Esophagus squamous epithelium (tissue), 4 donors: ENCODE data around the gene RRP9.
A peak's percentile ranks its signal among the peaks of the same experiment; 100 is the strongest.

ENCODE experiments used
- POLR2A ChIP-seq, 4 donors: fragments of 450-650 bp; IDR thresholded peaks; one replicate each; pipeline ENCODE4 v1.6.1; 2017; ENCODE audit warnings: antibody characterized with exemption in 4 of 4, mild to moderate bottlenecking in 4 of 4, moderate library complexity in 3 of 4
- TF ChIP-seq, protein P1 (sequence below), 6 experiments: fragments of 450-650 bp in 4 of 6; fragments of 200-600 bp in 2 of 6; sonication (generic) in 2 of 6; IDR thresholded peaks; one replicate each; pipeline ENCODE4 v1.5.1; 2016 to 2019; ENCODE audit warnings: antibody characterized with exemption in 6 of 6, mild to moderate bottlenecking in 4 of 6, moderate library complexity in 4 of 6

DNA sequence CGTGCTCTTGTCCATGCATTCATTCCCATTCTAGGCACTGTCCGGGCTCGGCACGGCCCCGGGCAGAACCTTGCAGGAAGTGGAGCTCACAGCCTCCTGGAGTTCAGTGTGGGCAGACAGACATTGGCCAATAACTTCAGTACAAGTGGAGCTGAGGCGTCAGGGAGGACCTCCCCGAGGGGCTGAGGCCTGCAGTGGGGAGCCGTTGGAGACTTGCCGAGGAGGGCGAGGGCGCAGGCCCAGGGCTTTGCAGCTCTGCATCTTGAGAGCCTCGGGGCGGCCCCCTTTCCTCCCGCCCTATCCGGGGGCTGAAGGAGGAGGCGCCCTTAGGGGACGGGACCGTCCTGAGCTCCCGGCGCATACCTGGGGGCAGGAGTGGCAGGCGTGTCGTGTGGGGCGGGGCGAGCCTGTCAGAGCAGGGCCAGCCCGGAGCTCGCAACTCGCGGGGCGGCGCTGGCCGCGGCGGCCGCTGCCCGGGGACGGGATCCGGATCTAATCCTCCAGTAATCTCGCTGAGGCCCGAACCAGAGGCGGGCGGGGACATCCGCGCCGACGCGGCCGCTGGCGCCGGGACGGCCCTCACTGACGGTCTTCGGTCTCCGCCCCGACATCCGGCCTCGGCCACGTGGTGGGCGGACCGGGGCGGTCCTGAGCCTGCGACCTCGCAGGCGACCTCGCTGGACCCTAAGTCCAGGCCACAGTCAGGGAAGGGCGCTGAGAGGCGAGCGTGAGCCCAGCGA lies 41.3 kb upstream of the RRP9 start, which contains the start of gene ACY1:
- TF ChIP-seq, protein P1, sequence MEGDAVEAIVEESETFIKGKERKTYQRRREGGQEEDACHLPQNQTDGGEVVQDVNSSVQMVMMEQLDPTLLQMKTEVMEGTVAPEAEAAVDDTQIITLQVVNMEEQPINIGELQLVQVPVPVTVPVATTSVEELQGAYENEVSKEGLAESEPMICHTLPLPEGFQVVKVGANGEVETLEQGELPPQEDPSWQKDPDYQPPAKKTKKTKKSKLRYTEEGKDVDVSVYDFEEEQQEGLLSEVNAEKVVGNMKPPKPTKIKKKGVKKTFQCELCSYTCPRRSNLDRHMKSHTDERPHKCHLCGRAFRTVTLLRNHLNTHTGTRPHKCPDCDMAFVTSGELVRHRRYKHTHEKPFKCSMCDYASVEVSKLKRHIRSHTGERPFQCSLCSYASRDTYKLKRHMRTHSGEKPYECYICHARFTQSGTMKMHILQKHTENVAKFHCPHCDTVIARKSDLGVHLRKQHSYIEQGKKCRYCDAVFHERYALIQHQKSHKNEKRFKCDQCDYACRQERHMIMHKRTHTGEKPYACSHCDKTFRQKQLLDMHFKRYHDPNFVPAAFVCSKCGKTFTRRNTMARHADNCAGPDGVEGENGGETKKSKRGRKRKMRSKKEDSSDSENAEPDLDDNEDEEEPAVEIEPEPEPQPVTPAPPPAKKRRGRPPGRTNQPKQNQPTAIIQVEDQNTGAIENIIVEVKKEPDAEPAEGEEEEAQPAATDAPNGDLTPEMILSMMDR (IDR thresholded peaks at IDR 0.05), result no peak
- peak in 1 of 4 donors; percentile 74 for TF ChIP-seq POLR2A (IDR thresholded peaks at IDR 0.05)
